OCI-M2 (cell line): Measurements from ENCODE around the gene OR51B6.
"Not testable (repeated sequence)": the region's sequence is repeated elsewhere in the genome, so short reads cannot be mapped to it uniquely, and the experiment has no call there.

Experiments
- DNase-seq: peaks from one replicate; lab custom pipeline; 2025; ENCODE audit not compliant: unreplicated experiment; lab: John Stamatoyannopoulos, UW

Gene OR51B6, protein sequence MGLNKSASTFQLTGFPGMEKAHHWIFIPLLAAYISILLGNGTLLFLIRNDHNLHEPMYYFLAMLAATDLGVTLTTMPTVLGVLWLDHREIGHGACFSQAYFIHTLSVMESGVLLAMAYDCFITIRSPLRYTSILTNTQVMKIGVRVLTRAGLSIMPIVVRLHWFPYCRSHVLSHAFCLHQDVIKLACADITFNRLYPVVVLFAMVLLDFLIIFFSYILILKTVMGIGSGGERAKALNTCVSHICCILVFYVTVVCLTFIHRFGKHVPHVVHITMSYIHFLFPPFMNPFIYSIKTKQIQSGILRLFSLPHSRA

DNA sequence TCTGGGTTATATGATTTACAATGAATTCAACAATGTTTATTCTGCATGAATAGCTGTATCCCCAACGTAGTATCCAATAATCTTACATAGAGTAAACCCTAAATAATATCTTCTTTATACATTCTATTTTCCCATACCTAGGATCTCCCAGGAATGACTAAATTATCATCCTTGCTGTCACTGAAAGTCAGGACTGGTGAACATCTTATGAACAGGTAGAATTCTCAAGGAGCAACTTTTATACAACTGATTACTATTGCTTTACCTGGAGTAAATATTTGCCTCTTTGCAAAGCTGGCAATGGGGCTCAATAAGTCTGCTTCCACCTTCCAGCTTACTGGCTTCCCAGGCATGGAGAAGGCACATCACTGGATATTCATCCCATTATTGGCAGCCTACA lies at the start of gene OR51B6:
OR51B6 (plus strand) TSS at position 301 of the 400 bp plus-strand sequence; CDS start at position 301, 0 bp downstream.
- no peak for DNase-seq

GRCh38 chr11:5301846-5302245 lies 49.5 kb upstream of the OR51B6 start, which contains the start of gene OR51B4:
OR51B4 (minus strand) TSS chr11:5301946; CDS start chr11:5301946, 0 bp downstream.
- no peak for DNase-seq

DNA sequence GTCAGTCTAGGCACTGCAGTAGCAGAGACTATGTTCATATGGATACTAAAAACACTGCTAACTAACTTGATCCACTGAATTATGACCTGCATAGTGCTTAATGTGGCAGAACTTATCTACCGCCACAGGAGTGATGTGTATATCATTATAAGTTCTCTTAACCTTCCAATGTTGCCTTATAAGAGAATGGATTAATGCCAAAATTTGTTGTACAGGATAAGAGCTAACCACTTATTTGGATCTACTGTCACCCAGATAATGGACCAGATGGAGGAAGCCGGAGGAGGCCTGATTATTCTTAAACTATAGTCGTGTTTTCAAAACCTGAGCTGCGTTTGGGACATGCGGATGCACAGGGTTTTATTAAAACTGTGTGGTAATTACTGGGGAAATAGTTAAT lies 47.7 kb upstream of the OR51B6 start:
- no peak for DNase-seq

DNA sequence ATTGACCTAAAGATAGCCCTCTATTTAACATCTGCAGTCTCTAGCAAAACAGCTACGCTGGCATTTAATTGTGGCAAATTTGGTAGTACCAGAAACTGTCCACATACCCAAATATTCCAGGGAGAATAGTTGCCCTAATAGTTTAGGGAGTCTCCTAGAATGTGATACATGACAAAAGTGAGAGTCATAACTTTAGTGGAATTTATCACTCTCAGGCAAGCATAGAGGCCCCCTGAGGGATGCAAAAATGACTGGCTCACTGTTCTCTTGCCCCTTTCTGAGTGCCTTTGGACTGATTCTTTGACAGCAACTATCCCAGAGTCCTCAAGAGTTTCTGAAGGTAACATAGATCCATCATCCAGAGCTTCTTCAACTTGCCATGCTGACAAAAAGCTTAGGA lies 47.3 kb upstream of the OR51B6 start:
- no peak for DNase-seq

DNA sequence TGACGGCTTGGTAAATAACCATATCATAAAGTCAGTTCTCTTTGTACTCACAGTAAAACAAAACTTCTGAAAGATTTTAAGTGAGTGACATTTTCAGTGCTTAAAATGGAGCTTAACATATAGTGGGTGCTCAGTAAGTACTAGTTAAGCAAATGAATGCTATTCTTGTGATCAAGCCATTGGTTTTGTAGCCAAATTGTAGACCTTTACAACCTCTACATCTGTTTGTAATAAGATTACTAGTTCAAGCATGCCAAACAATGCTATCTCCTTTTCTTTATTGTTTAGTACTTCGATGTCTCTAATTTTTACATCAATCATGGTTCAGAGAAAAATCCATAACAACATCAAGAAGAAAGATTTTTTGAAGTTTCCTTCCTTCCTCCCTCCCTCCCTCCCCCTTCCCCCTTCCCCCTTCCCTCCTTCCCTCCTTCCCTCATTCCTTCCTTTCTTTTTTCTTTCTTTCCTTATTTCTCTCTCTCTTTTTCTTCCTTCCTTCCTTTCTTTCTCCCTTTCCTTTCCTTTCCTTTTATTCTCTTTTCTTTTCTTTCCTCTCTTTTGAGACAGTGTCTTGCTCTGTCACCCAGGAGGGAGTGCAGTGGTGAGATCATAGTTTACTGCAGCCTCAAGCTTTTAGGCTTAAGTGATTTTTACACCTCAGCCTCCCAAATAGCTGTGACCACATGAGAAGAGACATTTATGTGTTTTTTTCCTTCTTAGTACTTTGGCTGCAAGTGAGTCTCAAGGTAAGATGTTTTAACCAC lies 43.9 kb upstream of the OR51B6 start:
- no peak for DNase-seq

- DNase-seq, result no peak
Observed at GRCh38 chr11:5310423-5310822, 40.9 kb upstream of the OR51B6 start.

GRCh38 chr11:5313326-5314023 lies 37.8 kb upstream of the OR51B6 start:
- not testable (repeated sequence) for DNase-seq

DNA sequence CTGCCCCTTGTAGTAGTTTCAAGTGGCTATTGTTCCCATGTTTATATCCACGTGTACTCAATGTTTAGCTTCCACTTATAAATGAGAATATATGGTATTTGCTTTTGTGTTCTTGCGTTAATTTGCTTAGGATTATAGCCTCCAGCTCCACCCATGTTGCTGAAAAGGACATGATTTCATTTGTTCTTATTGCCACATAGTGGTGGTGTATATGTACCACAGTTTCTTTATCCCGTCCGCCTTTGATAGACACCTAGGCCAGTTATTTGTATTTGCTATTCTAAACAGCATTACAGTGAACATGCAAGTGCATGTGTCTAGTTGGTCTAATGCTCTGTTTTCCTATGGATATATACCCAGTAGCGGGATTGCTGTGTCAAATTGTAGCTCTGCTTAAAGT lies 34.0 kb upstream of the OR51B6 start:
- no peak for DNase-seq

DNA sequence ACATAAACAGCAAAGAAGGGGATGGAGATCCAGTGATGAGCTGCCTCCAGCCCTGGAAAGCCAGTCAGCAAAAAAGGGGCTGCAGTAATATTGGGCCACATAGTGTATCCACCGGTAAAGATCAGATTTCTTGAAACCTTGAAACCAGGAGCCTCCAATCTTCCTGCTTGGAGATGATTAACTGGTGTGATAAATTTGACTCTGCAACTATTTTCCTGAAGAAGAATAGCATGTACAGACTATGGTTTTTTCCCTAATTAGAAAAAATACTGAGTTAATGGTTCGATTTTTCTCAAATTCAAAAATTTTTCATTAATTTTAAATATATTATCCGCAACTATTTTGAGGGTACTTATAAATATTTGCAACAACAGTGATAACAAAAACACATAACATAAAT lies 27.1 kb upstream of the OR51B6 start, which contains the start of gene OR51B2:
OR51B2 (minus strand) TSS at position 101 of the 400 bp plus-strand sequence; CDS start at position 101, 0 bp downstream.
- no peak for DNase-seq

DNA sequence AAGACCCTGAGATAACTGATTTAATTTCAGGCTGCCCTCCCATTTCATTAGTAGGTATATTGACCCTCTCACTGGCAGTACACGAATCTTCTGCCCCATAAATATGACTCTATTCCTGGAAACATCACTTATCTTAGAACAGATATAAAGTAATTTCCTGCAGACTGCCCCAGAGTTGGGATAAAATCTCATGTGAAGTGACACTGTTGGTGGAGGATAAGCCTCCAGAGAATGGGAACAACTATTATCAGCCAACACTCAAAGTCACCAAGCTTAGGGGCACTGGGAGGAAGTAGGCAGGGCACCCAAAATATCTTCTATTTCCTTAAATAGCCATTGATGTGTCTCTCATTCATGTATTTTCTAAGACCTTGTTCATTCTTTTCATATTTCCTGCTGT lies 16.1 kb upstream of the OR51B6 start:
- DNase-seq, result peak; percentile 42

DNA sequence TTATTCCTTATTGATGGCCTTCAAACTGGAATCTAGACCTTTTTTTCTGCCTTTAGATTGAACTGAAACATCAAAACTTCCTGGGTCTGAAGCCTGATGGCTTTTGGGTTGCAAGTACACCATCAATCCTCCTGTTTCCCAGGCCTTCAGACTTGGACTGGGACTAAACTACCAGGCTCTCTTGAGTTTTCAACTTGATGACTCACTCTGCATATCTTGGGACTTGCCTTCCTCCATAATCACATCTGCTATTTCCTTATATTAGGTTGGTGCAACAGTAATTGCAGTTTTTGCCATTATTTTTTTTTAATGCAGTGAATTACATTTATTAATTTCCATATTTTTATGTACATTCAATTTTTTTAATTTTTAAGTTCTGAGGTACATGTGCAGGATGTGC lies 15.0 kb upstream of the OR51B6 start:
- DNase-seq, result no peak

DNA sequence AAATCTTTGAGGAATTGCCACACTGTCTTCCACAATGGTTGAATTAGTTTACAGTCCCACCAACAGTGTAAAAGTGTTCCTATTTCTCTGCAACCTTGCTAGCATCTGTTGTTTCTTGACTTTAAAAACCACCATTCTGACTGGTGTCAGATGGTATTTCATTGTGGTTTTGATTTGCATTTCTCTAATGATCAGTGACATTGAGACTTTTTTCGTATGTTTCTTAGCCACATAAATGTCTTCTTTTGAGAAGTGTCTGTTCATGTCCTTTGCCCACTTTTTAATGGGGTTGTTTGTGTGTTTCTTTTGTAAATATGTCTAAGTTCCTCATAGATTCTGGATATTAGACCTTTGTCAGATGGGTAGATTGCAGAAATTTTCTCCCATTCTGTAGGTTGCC lies 14.1 kb upstream of the OR51B6 start:
- DNase-seq, result not testable (repeated sequence)

DNA sequence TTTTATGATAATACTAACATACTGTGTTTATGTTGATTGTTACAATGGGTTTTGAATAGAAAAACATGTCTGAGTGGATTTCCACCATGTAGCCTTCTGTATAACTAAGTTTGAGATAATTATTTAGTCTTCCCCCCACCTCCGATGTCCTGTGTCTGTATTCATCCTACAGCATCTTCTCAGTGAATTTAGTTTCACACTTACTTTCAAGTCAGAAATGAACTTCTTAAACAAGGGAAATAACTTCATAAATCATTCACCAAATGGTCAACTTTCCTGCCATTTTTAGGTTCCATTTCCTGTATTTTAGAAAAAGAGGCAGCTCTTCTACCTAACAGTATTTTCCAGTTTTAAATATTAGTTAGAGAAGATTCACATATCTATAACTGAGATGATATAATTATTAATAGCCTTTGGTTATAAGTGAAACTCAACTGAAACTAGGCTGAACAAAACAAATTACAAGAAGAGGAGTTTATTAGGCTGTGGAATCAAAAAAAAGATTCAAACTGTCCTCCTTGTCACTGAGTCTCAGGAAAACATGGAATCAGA lies 11.5 kb upstream of the OR51B6 start:
- no peak for DNase-seq

DNA sequence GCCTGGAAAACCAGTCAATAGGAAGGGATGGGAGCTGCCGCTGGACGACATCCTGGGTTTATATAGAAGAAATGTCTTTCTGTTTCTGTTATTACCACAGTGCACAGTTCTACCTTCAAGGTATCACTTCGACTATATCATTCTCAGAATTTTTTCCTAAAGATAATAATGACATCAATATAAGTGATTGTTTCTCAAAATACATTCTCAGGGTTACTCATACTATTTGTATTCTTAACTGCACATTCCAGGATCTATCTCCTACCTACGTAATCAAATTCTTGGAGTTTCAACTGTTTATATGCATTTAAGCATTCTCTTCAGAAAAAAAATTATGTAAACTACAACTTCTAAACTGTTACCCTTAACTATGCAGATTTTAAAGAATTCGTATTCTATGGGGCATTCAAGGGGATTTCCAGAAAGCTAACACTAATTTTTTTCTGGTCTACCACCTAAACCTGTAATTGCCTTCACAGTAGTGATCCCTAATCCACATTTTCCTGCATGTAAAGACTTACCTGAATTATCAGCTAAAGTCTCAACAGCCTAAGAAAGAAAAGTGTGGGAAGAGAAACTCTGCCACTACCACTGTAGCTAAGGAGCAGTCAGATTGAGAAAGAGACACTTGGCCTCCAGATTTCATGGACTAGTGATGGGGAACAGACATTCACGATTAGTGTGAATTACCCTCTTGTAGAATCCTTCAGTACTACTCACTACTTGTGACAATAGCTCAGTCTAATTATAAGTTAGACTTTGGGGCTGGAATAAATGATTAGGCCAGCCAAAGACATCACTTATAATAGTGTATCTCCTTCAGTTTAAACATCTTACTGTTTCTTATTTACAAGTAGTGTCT lies 7.6 kb upstream of the OR51B6 start, which contains the start of gene OR51B5:
OR51B5 (minus strand) TSS at position 51 of the 862 bp plus-strand sequence; CDS start at position 51, 0 bp downstream.
- no peak for DNase-seq

DNA sequence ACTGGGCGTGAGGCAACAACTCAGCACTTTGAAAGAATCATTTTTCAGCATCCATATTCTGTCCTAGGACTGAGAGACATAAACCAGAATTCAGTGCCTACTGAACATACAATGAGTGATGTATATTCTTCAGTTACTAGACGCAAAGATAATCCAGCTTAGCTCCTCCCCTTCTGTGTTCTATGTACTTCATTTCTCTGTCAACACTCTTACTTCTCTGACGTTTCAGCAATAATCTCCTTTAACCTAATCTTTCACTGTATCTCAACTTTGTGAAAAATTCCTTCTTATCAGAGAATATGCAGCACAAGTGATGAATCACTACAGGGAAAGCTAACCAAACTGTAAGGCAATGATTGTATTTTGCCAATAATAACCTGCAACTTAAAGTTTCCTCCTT lies 5.5 kb upstream of the OR51B6 start:
- no peak for DNase-seq

DNA sequence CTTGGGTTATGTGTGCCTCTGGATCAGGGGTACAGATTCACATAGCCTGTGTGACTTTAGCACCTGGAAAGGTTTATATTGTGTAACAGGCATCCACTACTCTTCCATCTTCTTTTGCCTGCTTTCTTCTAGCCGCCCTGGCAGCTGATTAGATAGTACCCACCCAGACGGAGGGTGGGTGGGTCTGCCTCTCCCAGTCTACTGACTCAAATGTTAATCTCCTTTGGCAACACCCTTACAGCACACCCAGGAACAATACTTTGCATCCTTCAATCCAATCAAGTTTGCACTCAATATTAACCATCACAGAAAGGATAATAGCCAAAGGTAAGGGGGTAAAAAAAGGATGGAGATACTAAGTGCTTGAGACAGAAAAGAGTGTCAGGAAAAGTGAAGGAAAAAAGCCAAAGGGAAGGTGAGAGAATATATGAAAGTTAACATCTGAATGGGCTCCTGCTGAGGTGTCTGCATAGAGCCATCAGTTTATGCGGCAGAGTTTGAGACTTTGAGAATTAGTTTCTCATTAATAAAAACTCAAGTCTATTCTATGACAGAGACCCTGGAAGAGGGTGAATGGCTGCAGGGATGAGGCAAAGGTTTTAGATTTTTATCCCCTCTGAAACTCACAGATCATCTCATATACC lies 2.6 kb upstream of the OR51B6 start:
- DNase-seq, result no peak

DNA sequence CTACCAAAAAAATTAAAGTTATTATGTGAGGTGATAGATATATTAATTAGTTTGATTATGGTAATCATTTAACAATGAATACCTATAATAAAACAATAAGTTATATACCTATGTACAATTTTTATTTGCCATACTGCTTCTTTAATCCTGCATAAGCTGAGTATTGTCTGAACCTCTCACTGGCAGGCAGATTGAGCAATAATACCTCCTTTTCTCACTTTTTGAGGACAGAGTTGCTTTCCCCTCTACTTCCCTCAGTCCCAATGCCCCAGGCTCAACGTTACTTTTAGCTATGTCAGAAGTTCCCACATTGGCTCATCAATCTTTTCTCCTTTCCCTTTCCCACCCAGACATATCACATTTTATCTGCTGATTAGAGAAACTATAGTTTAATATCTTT lies 1.8 kb upstream of the OR51B6 start:
- DNase-seq, result no peak

DNA sequence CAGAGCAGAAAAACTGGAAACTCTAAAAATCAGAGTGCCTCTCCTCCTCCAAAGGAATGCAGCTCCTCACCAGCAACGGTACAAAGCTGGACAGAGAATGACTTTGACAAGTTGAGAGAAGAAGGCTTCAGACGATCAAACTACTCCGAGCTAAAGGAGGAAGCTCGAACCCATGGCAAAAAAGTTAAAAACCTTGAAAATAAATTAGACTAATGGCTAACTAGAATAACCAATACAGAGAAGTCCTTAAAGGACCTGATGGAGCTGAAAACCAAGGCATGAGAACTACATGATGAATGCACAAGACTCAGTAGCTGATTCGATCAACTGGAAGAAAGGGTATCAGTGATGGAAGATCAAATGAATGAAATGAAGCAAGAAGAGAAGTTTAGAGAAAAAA lies 4.7 kb downstream of the OR51B6 start:
- not testable (repeated sequence) for DNase-seq

GRCh38 chr11:5362017-5362625 lies 10.8 kb downstream of the OR51B6 start:
- no peak for DNase-seq
